Endothelial cell (in vitro differentiated cells): Measurements from ENCODE around the gene MANEAL. TPM values are rescaled to one million over a fixed set of nuclear protein-coding genes. Genes with fewer than 3 reads are reported as not detected.

Experiments
- DNase-seq: peaks from one replicate; pipeline ENCODE4 v3.0.0; 2021; ENCODE audit warnings: low spot score
- H3K27ac Mint-ChIP-seq: one replicate; pipeline ENCODE4 v1.8.0; 2021; ENCODE audit warnings: mixed read lengths, inconsistent platforms; ENCODE audit not compliant: unreplicated experiment
- H3K27me3 Mint-ChIP-seq: one replicate; pipeline ENCODE4 v1.8.0; 2021; ENCODE audit warnings: mild to moderate bottlenecking, moderate library complexity, mixed read lengths, inconsistent platforms; ENCODE audit not compliant: unreplicated experiment
- H3K36me3 Mint-ChIP-seq: one replicate; pipeline ENCODE4 v1.8.0; 2021; ENCODE audit warnings: mild to moderate bottlenecking, low read depth, mixed read lengths, inconsistent platforms; ENCODE audit not compliant: unreplicated experiment
- H3K4me1 Mint-ChIP-seq: one replicate; pipeline ENCODE4 v1.8.0; 2021; ENCODE audit warnings: mild to moderate bottlenecking, mixed read lengths, inconsistent platforms; ENCODE audit not compliant: unreplicated experiment
- H3K4me3 Mint-ChIP-seq: one replicate; pipeline ENCODE4 v1.8.0; 2021; ENCODE audit warnings: mild to moderate bottlenecking, mixed read lengths, inconsistent platforms; ENCODE audit not compliant: unreplicated experiment
- H3K9me3 Mint-ChIP-seq: one replicate; pipeline ENCODE4 v1.8.0; 2021; ENCODE audit warnings: mixed read lengths, inconsistent platforms; ENCODE audit not compliant: unreplicated experiment
- CTCF ChIP-seq: fragments of 200-600 bp; sonication (generic); IDR thresholded peaks from one replicate; pipeline ENCODE4 v1.5.0; 2021; ENCODE audit warnings: antibody characterized with exemption; ENCODE audit not compliant: unreplicated experiment
- total RNA-seq: library from RNA; stranded (reverse); fragmentation: NEBNext Ultra II Directional; extraction: Animal tissue kit (Norgen Biotek cat#: 25700); gene quantifications from one replicate; pipeline ENCODE4 v1.2.1, GENCODE V29; 2021; ENCODE audit not compliant: unreplicated experiment

Gene MANEAL
- total RNA-seq, 1 donor from 2014 or later: 0.36 TPM

- peak; percentile 71 for DNase-seq
- H3K27me3 Mint-ChIP-seq: peaks cover 14% of the 10 kb centered on the region
- H3K36me3 Mint-ChIP-seq: peaks cover 4% of the 10 kb centered on the region
- TF ChIP-seq CTCF: no peak
- H3K4me1 Mint-ChIP-seq: no peaks in the 10 kb centered on the region
- H3K27ac Mint-ChIP-seq: no peak overlapping the region
- no peaks in the 10 kb centered on the region for H3K9me3 Mint-ChIP-seq
- peak overlapping the region; percentile 43 for H3K4me3 Mint-ChIP-seq
Observed at GRCh38 chr1:37795340-37796125, 1.9 kb downstream of the MANEAL start.

GRCh38 chr1:37797750-37798345 lies 4.2 kb downstream of the MANEAL start:
- no peak overlapping the region for H3K4me3 Mint-ChIP-seq
- DNase-seq: no peak
- peaks cover 6% of the 10 kb centered on the region for H3K36me3 Mint-ChIP-seq
- H3K27ac Mint-ChIP-seq: no peak overlapping the region
- no peaks in the 10 kb centered on the region for H3K9me3 Mint-ChIP-seq
- no peaks in the 10 kb centered on the region for H3K4me1 Mint-ChIP-seq
- no peak for TF ChIP-seq CTCF
- peaks cover 8% of the 10 kb centered on the region for H3K27me3 Mint-ChIP-seq

- DNase-seq: no peak
- Mint-ChIP-seq H3K27ac (no peak overlapping the region), H3K4me1 (peaks cover 4% of the 10 kb centered on the region), H3K4me3 (no peak overlapping the region), H3K9me3 (no peaks in the 10 kb centered on the region), H3K36me3 (peaks cover 28% of the 10 kb centered on the region), H3K27me3 (peaks cover 2% of the 10 kb centered on the region)
- TF ChIP-seq CTCF: no peak
Observed at GRCh38 chr1:37802439-37802838, 8.8 kb downstream of the MANEAL start.

- no peaks in the 10 kb centered on the region for H3K9me3 Mint-ChIP-seq
- no peak for DNase-seq
- H3K27ac Mint-ChIP-seq: peak overlapping the region; percentile 75
- H3K4me3 Mint-ChIP-seq: peak overlapping the region; percentile 87
- peaks cover 2% of the 10 kb centered on the region for H3K27me3 Mint-ChIP-seq
- H3K36me3 Mint-ChIP-seq: peaks cover 32% of the 10 kb centered on the region
- H3K4me1 Mint-ChIP-seq: peaks cover 9% of the 10 kb centered on the region
- TF ChIP-seq CTCF: no peak
Observed at GRCh38 chr1:37807220-37807554, 13.5 kb downstream of the MANEAL start.
